ENCODE results near the gene PAM. TPM values are rescaled to one million over a fixed set of nuclear protein-coding genes. Genes with fewer than 3 reads are reported as not detected.

The PAM gene
- total RNA-seq, 1 experiment from 2014 or later, result 190 TPM

DNA sequence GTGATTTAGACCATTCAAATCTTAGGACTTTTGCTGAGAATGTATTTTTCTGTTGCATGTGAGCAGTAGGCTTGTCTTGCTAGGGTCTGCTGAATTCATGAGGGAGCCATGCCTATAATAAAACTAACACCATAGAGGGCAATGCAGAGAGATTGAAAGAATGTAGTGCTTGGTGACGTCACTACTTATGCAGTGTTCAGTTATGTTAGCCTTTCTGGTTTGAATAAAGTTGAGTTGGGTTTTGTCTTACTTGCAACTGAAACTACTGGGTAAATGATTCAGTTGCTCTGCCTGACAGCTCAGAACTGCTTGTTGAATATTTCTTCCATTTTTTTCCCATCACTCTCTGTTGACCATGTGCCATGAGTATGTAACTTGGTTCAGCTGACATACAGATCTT lies 114.1 kb downstream of the PAM start:
- no peak overlapping the region for H3K27ac ChIP-seq (ENCODE audit: low read depth, low read length, poor library complexity, severe bottlenecking)
- POLR2A ChIA-PET (ENCODE audit: low non-redundant PET), result no interaction called here

DNA sequence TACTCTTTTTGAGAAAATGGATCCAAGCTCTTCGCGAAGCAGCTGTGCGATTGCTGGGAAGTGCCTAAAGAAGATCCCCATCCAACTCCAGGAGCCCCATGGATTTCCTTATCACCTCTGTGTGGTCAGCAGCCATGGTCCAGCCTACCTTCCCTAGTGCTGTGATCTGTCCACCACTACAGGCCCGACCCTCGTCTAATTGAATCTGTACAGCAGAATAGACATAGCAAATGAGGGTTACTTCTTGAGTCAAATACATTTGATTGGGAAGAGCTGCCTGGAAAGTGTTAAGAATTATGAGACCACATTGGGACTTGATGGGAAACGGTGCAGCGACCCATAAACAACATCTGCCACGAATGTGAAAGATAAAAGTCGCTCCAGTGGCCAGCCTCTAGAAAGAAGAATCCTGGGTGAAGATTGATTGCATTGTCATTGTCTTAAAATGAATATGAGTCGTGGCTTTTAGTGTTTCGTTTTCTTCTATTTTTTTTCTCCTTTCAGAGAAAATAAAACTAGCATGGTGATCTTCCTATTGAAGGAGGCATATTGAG lies 118.4 kb downstream of the PAM start:
- TF ChIP-seq, protein P1, sequence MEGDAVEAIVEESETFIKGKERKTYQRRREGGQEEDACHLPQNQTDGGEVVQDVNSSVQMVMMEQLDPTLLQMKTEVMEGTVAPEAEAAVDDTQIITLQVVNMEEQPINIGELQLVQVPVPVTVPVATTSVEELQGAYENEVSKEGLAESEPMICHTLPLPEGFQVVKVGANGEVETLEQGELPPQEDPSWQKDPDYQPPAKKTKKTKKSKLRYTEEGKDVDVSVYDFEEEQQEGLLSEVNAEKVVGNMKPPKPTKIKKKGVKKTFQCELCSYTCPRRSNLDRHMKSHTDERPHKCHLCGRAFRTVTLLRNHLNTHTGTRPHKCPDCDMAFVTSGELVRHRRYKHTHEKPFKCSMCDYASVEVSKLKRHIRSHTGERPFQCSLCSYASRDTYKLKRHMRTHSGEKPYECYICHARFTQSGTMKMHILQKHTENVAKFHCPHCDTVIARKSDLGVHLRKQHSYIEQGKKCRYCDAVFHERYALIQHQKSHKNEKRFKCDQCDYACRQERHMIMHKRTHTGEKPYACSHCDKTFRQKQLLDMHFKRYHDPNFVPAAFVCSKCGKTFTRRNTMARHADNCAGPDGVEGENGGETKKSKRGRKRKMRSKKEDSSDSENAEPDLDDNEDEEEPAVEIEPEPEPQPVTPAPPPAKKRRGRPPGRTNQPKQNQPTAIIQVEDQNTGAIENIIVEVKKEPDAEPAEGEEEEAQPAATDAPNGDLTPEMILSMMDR (conservative IDR thresholded peaks at IDR 0.05; ENCODE audit: low read depth, low read length), result no peak
- no peak for TF ChIP-seq EZH2 (IDR thresholded peaks at IDR 0.05; ENCODE audit: borderline replicate concordance, low read depth, low read length, poor library complexity, severe bottlenecking)
- DNase-seq (ENCODE audit: low spot score), result no peak
- ChIA-PET CTCF (no interaction called here), POLR2A (ENCODE audit: low non-redundant PET) (no interaction called here)
- peaks cover 11% of the 10 kb centered on the region for H3K36me3 ChIP-seq (ENCODE audit: insufficient read depth, low read length, poor library complexity, severe bottlenecking)
- H3K4me3 ChIP-seq (ENCODE audit: low read depth, low read length, poor library complexity, severe bottlenecking), result no peak overlapping the region
- H3K27me3 ChIP-seq (replicated peaks; ENCODE audit: insufficient read depth, low read depth, low read length, poor library complexity), result no peaks in the 10 kb centered on the region
- H3K9me3 ChIP-seq (ENCODE audit: low read depth, low read length, poor library complexity, severe bottlenecking), result no peaks in the 10 kb centered on the region
- H3K4me1 ChIP-seq (ENCODE audit: insufficient read depth, low read length, poor library complexity, severe bottlenecking), result no peaks in the 10 kb centered on the region
- no peak overlapping the region for H3K27ac ChIP-seq (ENCODE audit: low read depth, low read length, poor library complexity, severe bottlenecking)
- BruUV-seq (replicated peaks), result no TSS peak
- intact Hi-C loops (cut with micrococcal nuclease; ENCODE audit: unreplicated experiment), result no loop called here

More for the DNA sequence above, 114.1 kb downstream of the PAM start:
- no peak for DNase-seq (ENCODE audit: low spot score)
- CTCF ChIA-PET, result no interaction called here
- no TSS peak for BruUV-seq (replicated peaks)
- Histone ChIP-seq H3K4me3 (ENCODE audit: low read depth, low read length, poor library complexity, severe bottlenecking) (no peak overlapping the region), H3K27me3 (replicated peaks; ENCODE audit: insufficient read depth, low read depth, low read length, poor library complexity) (no peaks in the 10 kb centered on the region), H3K9me3 (ENCODE audit: low read depth, low read length, poor library complexity, severe bottlenecking) (no peaks in the 10 kb centered on the region), H3K36me3 (ENCODE audit: insufficient read depth, low read length, poor library complexity, severe bottlenecking) (peaks cover 11% of the 10 kb centered on the region), H3K4me1 (ENCODE audit: insufficient read depth, low read length, poor library complexity, severe bottlenecking) (peaks cover 19% of the 10 kb centered on the region)
- TF ChIP-seq, protein P1 (conservative IDR thresholded peaks at IDR 0.05; ENCODE audit: low read depth, low read length), result no peak
- no peak for TF ChIP-seq EZH2 (IDR thresholded peaks at IDR 0.05; ENCODE audit: borderline replicate concordance, low read depth, low read length, poor library complexity, severe bottlenecking)
- intact Hi-C loops (cut with micrococcal nuclease; ENCODE audit: unreplicated experiment), result loop anchor here (5.0 kb wide), 1 partner anchor 62 kb away; no protein-coding TSS in a partner anchor

DNA sequence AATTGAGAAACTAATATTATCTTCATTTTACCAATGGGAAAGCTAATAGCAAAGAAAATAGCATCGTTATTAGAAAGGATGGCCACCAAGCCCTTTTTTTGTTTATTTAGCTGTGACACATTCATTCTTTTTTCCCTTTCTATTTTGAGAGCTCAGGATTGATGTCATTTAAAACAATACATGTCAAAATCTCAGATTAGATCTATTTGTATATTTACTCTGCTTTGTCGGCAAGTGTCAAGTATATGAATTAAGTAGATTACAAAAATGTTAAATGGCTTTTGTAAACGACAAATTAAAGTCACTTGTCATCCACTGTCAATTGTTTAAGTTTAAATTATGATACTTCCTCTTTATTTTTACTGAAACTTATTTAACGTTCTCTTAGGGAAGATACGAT lies 118.9 kb downstream of the PAM start:
- H3K27ac ChIP-seq (ENCODE audit: low read depth, low read length, poor library complexity, severe bottlenecking), result no peak overlapping the region
- POLR2A ChIA-PET (ENCODE audit: low non-redundant PET), result no interaction called here
- no TSS peak for BruUV-seq (replicated peaks)
- H3K9me3 ChIP-seq (ENCODE audit: low read depth, low read length, poor library complexity, severe bottlenecking), result no peaks in the 10 kb centered on the region
- no peaks in the 10 kb centered on the region for H3K27me3 ChIP-seq (replicated peaks; ENCODE audit: insufficient read depth, low read depth, low read length, poor library complexity)
- intact Hi-C loops (cut with micrococcal nuclease; ENCODE audit: unreplicated experiment), result no loop called here
- CTCF ChIA-PET, result no interaction called here
- no peaks in the 10 kb centered on the region for H3K4me1 ChIP-seq (ENCODE audit: insufficient read depth, low read length, poor library complexity, severe bottlenecking)
- peaks cover 6% of the 10 kb centered on the region for H3K36me3 ChIP-seq (ENCODE audit: insufficient read depth, low read length, poor library complexity, severe bottlenecking)
- no peak overlapping the region for H3K4me3 ChIP-seq (ENCODE audit: low read depth, low read length, poor library complexity, severe bottlenecking)
- DNase-seq (ENCODE audit: low spot score), result no peak
- TF ChIP-seq, protein P1 (conservative IDR thresholded peaks at IDR 0.05; ENCODE audit: low read depth, low read length), result no peak
- TF ChIP-seq EZH2 (IDR thresholded peaks at IDR 0.05; ENCODE audit: borderline replicate concordance, low read depth, low read length, poor library complexity, severe bottlenecking), result no peak

Data from A673 (cell line).